Transverse colon (tissue), 4 donors: ENCODE results near the gene EPB41L5. TPM values are rescaled to one million over a fixed set of nuclear protein-coding genes. Genes with fewer than 3 reads are reported as not detected.

ENCODE experiments used
- DNase-seq: peaks from one replicate; pipeline ENCODE4 v3.0.0-alpha.2; 2019
- H3K27ac ChIP-seq, 4 donors: fragments of 200-600 bp; sonication (generic); 2 replicates each; pipeline ENCODE4 v1.5.1; 2016 to 2018; ENCODE audit warnings: inconsistent platforms in 4 of 4
- H3K27me3 ChIP-seq: fragments of 200-600 bp; sonication (generic); 2 replicates; pipeline ENCODE4 v1.5.1; 2017; ENCODE audit warnings: inconsistent platforms
- H3K36me3 ChIP-seq, 4 donors: fragments of 200-600 bp; sonication (generic); 2 replicates each; pipeline ENCODE4 v1.5.1; 2017 to 2019; ENCODE audit warnings: inconsistent platforms in 4 of 4
- H3K4me1 ChIP-seq, 4 donors: fragments of 200-600 bp; sonication (generic); 2 replicates each; pipeline ENCODE4 v1.5.1; 2017 to 2020; ENCODE audit warnings: inconsistent platforms in 4 of 4
- H3K4me3 ChIP-seq, 4 donors: fragments of 200-600 bp; sonication (generic); 1 replicate in 1 of 4; 2 replicates in 3 of 4; pipeline versions ENCODE4 v1.5.1 to v1.6.1; 2017 to 2019; ENCODE audit warnings: inconsistent platforms in 4 of 4
- H3K9me3 ChIP-seq, 2 donors: fragments of 200-600 bp; sonication (generic); 2 replicates each; pipeline ENCODE4 v1.5.1; 2017 to 2019; ENCODE audit warnings: inconsistent platforms in 2 of 2
- EP300 ChIP-seq: sonication (generic); formaldehyde crosslinking; IDR thresholded peaks from one replicate; pipeline ENCODE4 v1.6.1; 2017; ENCODE audit warnings: antibody characterized with exemption, low read depth
- POLR2A ChIP-seq: fragments of 450-650 bp; IDR thresholded peaks from one replicate; pipeline ENCODE4 v1.6.1; 2016; ENCODE audit warnings: antibody characterized with exemption, mild to moderate bottlenecking, moderate library complexity
- POLR2AphosphoS5 ChIP-seq, 3 donors: sonication (generic); formaldehyde crosslinking; IDR thresholded peaks; one replicate each; pipeline ENCODE4 v1.6.1; 2016; ENCODE audit warnings: antibody characterized with exemption in 3 of 3
- WGBS, 2 donors: methylation state at CpG; one replicate each; pipeline ENCODE4 v1.1.5; 2018; ENCODE audit warnings: low coverage in 1 of 2; 5-methylcytosine and 5-hydroxymethylcytosine counted together
- in situ Hi-C, 4 donors: fragments of 200-750 bp; cut with MboI; loops; one replicate each; pipeline versions ENCODE4 v1.15.0 to v1.15.1; 2017; ENCODE audit warnings: low sequenced_read_pairs in 3 of 4, low pct_ligation_motif_present in 1 of 4, low pct_unique_long_range_greater_than_20kb in 1 of 4
- intact Hi-C: fragments of 100-400 bp; cut with DNase I; formaldehyde crosslinking; loops from one replicate; pipeline ENCODE4 v1.15.1; 2023; ENCODE audit warnings: low total_unique reads
- total RNA-seq, 4 donors: library from RNA; depleted of rRNA; stranded (reverse); fragments of >200 nt; gene quantifications; one replicate each; pipeline ENCODE4 v1.1.0, GENCODE V29; 2016
- TF ChIP-seq, protein P1 (sequence below), 5 experiments: fragments of 200-600 bp in 3 of 5; fragments of 450-650 bp in 2 of 5; sonication (generic) in 3 of 5; IDR thresholded peaks; 1 replicate in 2 of 5; 2 replicates in 3 of 5; pipeline ENCODE4 v1.5.1; 2016 to 2017; ENCODE audit warnings: antibody characterized with exemption in 5 of 5, inconsistent platforms in 3 of 5, mild to moderate bottlenecking in 2 of 5, moderate library complexity in 1 of 5

EPB41L5 gene
- total RNA-seq, 4 donors from 2014 or later: 11.1 to 36.5 (median 27.6) TPM

- peak; percentile 17 for DNase-seq
- Histone ChIP-seq H3K36me3 (no peaks in the 10 kb centered on the region), H3K27ac (peak overlapping the region; percentile 92 to 97 (median 94)), H3K9me3 (no peaks in the 10 kb centered on the region), H3K4me1 (peaks cover 8 to 26% (median 23%) of the 10 kb centered on the region in 4 donors), H3K27me3 (no peaks in the 10 kb centered on the region), H3K4me3 (peak overlapping the region; percentile 44 to 74 (median 66))
- in situ Hi-C loops (loop anchor here in 1 of 4 donors (10.0 kb wide), 1 partner anchor 92 kb away; no protein-coding TSS in a partner anchor), intact Hi-C loops (no loop called here)
- 81% methylated on average over 49 of the region's 49 CpGs; no CpG with 5 or more reads in 1 of the 2 donors for WGBS, 2 donors
- TF ChIP-seq POLR2A (no peak), EP300 (no peak)
- TF ChIP-seq, protein P1, sequence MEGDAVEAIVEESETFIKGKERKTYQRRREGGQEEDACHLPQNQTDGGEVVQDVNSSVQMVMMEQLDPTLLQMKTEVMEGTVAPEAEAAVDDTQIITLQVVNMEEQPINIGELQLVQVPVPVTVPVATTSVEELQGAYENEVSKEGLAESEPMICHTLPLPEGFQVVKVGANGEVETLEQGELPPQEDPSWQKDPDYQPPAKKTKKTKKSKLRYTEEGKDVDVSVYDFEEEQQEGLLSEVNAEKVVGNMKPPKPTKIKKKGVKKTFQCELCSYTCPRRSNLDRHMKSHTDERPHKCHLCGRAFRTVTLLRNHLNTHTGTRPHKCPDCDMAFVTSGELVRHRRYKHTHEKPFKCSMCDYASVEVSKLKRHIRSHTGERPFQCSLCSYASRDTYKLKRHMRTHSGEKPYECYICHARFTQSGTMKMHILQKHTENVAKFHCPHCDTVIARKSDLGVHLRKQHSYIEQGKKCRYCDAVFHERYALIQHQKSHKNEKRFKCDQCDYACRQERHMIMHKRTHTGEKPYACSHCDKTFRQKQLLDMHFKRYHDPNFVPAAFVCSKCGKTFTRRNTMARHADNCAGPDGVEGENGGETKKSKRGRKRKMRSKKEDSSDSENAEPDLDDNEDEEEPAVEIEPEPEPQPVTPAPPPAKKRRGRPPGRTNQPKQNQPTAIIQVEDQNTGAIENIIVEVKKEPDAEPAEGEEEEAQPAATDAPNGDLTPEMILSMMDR (IDR thresholded peaks at IDR 0.05): no peak
Observed at GRCh38 chr2:120222186-120223033, 209.5 kb downstream of the EPB41L5 start.

- peak; percentile 95 for DNase-seq
- in situ Hi-C loops (loop anchor here in 1 of 4 donors (10.0 kb wide), 1 partner anchor 92 kb away; no protein-coding TSS in a partner anchor), intact Hi-C loops (no loop called here)
- no peaks in the 10 kb centered on the region for H3K27me3 ChIP-seq
- 8% methylated on average over 51 of the region's 108 CpGs; no CpG with 5 or more reads in 1 of the 2 donors for WGBS, 2 donors
- peaks cover 8 to 26% (median 23%) of the 10 kb centered on the region in 4 donors for H3K4me1 ChIP-seq
- no peaks in the 10 kb centered on the region for H3K36me3 ChIP-seq
- peak within 1 kb of the TSS; percentile 92 to 97 (median 94) for H3K27ac ChIP-seq
- H3K9me3 ChIP-seq: no peaks in the 10 kb centered on the region
- TF ChIP-seq, protein P1 (IDR thresholded peaks at IDR 0.05): peak; percentile 22 to 59 (median 37)
- peak; percentile 19 to 80 (median 69) for TF ChIP-seq POLR2AphosphoS5 (IDR thresholded peaks at IDR 0.05)
- peak; percentile 60 for TF ChIP-seq POLR2A
- TF ChIP-seq EP300: no peak
- peak within 1 kb of the TSS; percentile 44 to 74 (median 66) for H3K4me3 ChIP-seq
Observed at GRCh38 chr2:120223034-120223912, 210.4 kb downstream of the EPB41L5 start, which contains the start of gene TMEM185B. TMEM185B (minus strand) TSS chr2:120223400; CDS start chr2:120222976, 424 bp downstream.

DNA sequence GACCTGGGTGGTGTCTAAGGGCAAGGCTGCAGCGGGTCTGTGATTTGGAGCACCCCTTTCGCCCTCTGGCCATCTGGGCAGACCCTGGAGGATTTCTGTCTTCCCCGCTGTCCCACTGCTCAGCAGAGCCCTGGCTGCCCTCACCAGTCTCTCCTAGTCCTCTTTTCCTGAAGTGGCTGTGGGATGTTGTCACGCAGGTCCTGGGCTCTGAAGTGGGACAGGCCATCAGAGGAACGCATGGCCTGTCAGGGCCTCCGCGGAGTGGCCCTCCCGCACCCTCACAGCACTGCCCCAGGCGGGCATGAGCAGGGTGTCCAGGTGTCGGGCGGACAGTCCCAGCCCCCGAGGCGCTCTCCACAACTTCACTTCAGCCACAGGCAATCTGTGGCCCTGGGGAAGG lies 211.4 kb downstream of the EPB41L5 start:
- H3K36me3 ChIP-seq: no peaks in the 10 kb centered on the region
- no peaks in the 10 kb centered on the region for H3K27me3 ChIP-seq
- H3K4me1 ChIP-seq: peaks cover 8 to 33% (median 24%) of the 10 kb centered on the region in 4 donors
- H3K27ac ChIP-seq: peak overlapping the region; percentile 92 to 97 (median 94)
- no peaks in the 10 kb centered on the region for H3K9me3 ChIP-seq
- H3K4me3 ChIP-seq: peak overlapping the region in 1 of 4 donors; percentile 69
- intact Hi-C loops (no loop called here), in situ Hi-C loops (loop anchor here in 1 of 4 donors (10.0 kb wide), 1 partner anchor 91 kb away; no protein-coding TSS in a partner anchor)
- TF ChIP-seq POLR2AphosphoS5 (IDR thresholded peaks at IDR 0.05) (no peak), POLR2A (no peak), EP300 (no peak)
- TF ChIP-seq, protein P1 (IDR thresholded peaks at IDR 0.05): no peak
- DNase-seq: peak; percentile 8
- WGBS, 2 donors: 98% methylated on average over 13 of the region's 13 CpGs; no CpG with 5 or more reads in 1 of the 2 donors
